ENCODE results near the gene TCAP.
A peak's percentile ranks its signal among the peaks of the same experiment; 100 is the strongest.

- TF ChIP-seq EZH2 (IDR thresholded peaks at IDR 0.05; ENCODE audit: low read length) (no peak), CTCF (optimal IDR thresholded peaks at IDR 0.05 in 1 of 3, IDR thresholded peaks at IDR 0.05 in 1 of 3, conservative IDR thresholded peaks at IDR 0.05 in 1 of 3; ENCODE audit: extremely low read depth in 1 of 3, insufficient read depth in 2 of 3, low read length in 3 of 3) (peak in 1 of 3 experiments; percentile 12)
Observed at GRCh38 chr17:39715375-39716072, 50.4 kb downstream of the TCAP start.

Data from keratinocyte (primary cell).